H1 (cell line): Measurements from ENCODE around the gene MOV10L1. TPM values are rescaled to one million over a fixed set of nuclear protein-coding genes. Genes with fewer than 3 reads are reported as not detected.

Experiments
- CTCF ChIA-PET: fragments of 300-600 bp; sonication (Branson Sonifier 250); formaldehyde crosslinking; loops from one replicate; lab custom pipeline; 2021; ENCODE audit not compliant: partially characterized antibody; lab: Charles Lee
- POLR2A ChIA-PET: fragments of 300-600 bp; sonication (Branson Sonifier 250); formaldehyde crosslinking; loops from one replicate; lab custom pipeline; 2021; ENCODE audit warnings: inconsistent platforms; ENCODE audit not compliant: partially characterized antibody; lab: Charles Lee
- DNase-seq, 2 experiments: peaks; one replicate each; pipeline versions ENCODE4 v3.0.0 to v3.0.0-alpha.2; 2010 to 2022; ENCODE audit warnings: low spot score in 2 of 2, low read depth in 1 of 2, mixed read lengths in 1 of 2
- FAIRE-seq: peaks from 2 replicates; lab custom pipeline; 2011; peaks lifted over from hg19 to GRCh38; lab: Jason Lieb, UNC
- H2AFZ ChIP-seq: 2 replicates; pipeline ENCODE4 v1.8.1; 2012; ENCODE audit warnings: low read length, inconsistent platforms
- H2AK5ac ChIP-seq: 2 replicates; pipeline ENCODE4 v1.6.1; 2013; ENCODE audit warnings: low read depth, low read length
- H2BK120ac ChIP-seq: replicated peaks from 2 replicates; pipeline ENCODE3; 2013; ENCODE audit warnings: low read depth, low read length, inconsistent platforms
- H2BK12ac ChIP-seq: 2 replicates; pipeline ENCODE4 v1.6.1; 2013; ENCODE audit warnings: low read depth, low read length
- H2BK15ac ChIP-seq: 2 replicates; pipeline ENCODE4 v1.6.1; 2013; ENCODE audit warnings: low read length
- H2BK20ac ChIP-seq: 2 replicates; pipeline ENCODE4 v1.6.1; 2013; ENCODE audit warnings: low read length
- H2BK5ac ChIP-seq: 2 replicates; pipeline ENCODE4 v1.6.1; 2013; ENCODE audit warnings: low read depth, low read length
- H3K14ac ChIP-seq: 2 replicates; pipeline ENCODE4 v1.6.1; 2013; ENCODE audit warnings: inconsistent platforms; ENCODE audit not compliant: insufficient read length
- H3K18ac ChIP-seq: 2 replicates; pipeline ENCODE4 v1.6.1; 2013; ENCODE audit warnings: low read length; ENCODE audit errors: extremely low read depth
- H3K23ac ChIP-seq: 2 replicates; pipeline ENCODE4 v1.6.1; 2013; ENCODE audit warnings: inconsistent platforms; ENCODE audit not compliant: insufficient read length
- H3K23me2 ChIP-seq: 2 replicates; pipeline ENCODE4 v1.6.1; 2013; ENCODE audit warnings: low read depth, low read length
- H3K27ac ChIP-seq: 2 replicates; pipeline ENCODE4 v1.6.1; 2011; ENCODE audit warnings: low read depth, low read length, inconsistent platforms
- H3K27me3 ChIP-seq, 4 experiments: replicated peaks in 1 of 4; 1 replicate in 1 of 4; 2 replicates in 3 of 4; pipeline versions ENCODE4 v1.6.1 to v1.8.1; 2011 to 2013; ENCODE audit warnings: low read length in 3 of 4, mild to moderate bottlenecking in 3 of 4, inconsistent platforms in 2 of 4, mixed read lengths in 2 of 4, moderate library complexity in 1 of 4; ENCODE audit not compliant: control insufficient read depth in 3 of 4, insufficient read depth in 3 of 4; ENCODE audit errors: extremely low read depth in 1 of 4
- H3K36me3 ChIP-seq, 4 experiments: 2 replicates each; pipeline versions ENCODE4 v1.6.1 to v1.8.1; 2011 to 2013; ENCODE audit warnings: mild to moderate bottlenecking in 4 of 4, low read length in 3 of 4, moderate library complexity in 2 of 4, control low read depth in 1 of 4, inconsistent platforms in 1 of 4; ENCODE audit not compliant: insufficient read depth in 4 of 4, control insufficient read depth in 2 of 4
- H3K4ac ChIP-seq: replicated peaks from 2 replicates; pipeline ENCODE3; 2013; ENCODE audit warnings: low read length, low read depth, mixed read lengths, inconsistent platforms; ENCODE audit not compliant: insufficient read length
- H3K4me1 ChIP-seq, 4 experiments: replicated peaks in 1 of 4; 1 replicate in 1 of 4; 2 replicates in 3 of 4; pipeline versions ENCODE4 v1.6.1 to v1.8.1; 2011 to 2013; ENCODE audit warnings: low read length in 3 of 4, inconsistent platforms in 2 of 4, mixed read lengths in 1 of 4; ENCODE audit not compliant: insufficient read depth in 4 of 4, control insufficient read depth in 3 of 4
- H3K4me2 ChIP-seq, 2 experiments: 2 replicates each; pipeline versions ENCODE4 v1.6.1 to v1.8.1; 2011 to 2013; ENCODE audit warnings: low read depth in 2 of 2, low read length in 2 of 2, control low read depth in 1 of 2, inconsistent platforms in 1 of 2, mild to moderate bottlenecking in 1 of 2; ENCODE audit not compliant: insufficient read depth in 1 of 2
- H3K4me3 ChIP-seq, 4 experiments: fragments of 200-600, 300-600 bp in 1 of 4; sonication (generic), shearing (Covaris generic), sonication (Bioruptor Twin) in 1 of 4; 2 replicates each; pipeline versions ENCODE4 v1.5.1 to v1.8.1; 2011 to 2016; ENCODE audit warnings: low read length in 4 of 4, low read depth in 3 of 4, control low read depth in 2 of 4, inconsistent platforms in 2 of 4, mild to moderate bottlenecking in 2 of 4, mixed read lengths in 1 of 4, moderate library complexity in 1 of 4; ENCODE audit not compliant: insufficient read depth in 2 of 4; ENCODE audit errors: extremely low read depth in 1 of 4
- H3K56ac ChIP-seq: replicated peaks from 2 replicates; pipeline ENCODE3; 2013; ENCODE audit warnings: low read depth, mild to moderate bottlenecking, mixed read lengths, low read length, inconsistent platforms; ENCODE audit not compliant: insufficient read length
- H3K79me1 ChIP-seq: 2 replicates; pipeline ENCODE4 v1.6.1; 2013; ENCODE audit warnings: low read depth, low read length, control low read depth
- H3K79me2 ChIP-seq, 2 experiments: 2 replicates each; pipeline versions ENCODE4 v1.6.1 to v1.8.1; 2012 to 2013; ENCODE audit warnings: low read length in 2 of 2, mild to moderate bottlenecking in 2 of 2, inconsistent platforms in 1 of 2; ENCODE audit not compliant: insufficient read depth in 2 of 2, control insufficient read depth in 1 of 2
- H3K9ac ChIP-seq, 4 experiments: replicated peaks in 1 of 4; 1 replicate in 1 of 4; 2 replicates in 3 of 4; pipeline versions ENCODE4 v1.6.1 to v1.8.1; 2011 to 2013; ENCODE audit warnings: low read depth in 3 of 4, low read length in 3 of 4, control low read depth in 2 of 4, mild to moderate bottlenecking in 2 of 4, moderate library complexity in 2 of 4, inconsistent platforms in 1 of 4; ENCODE audit errors: extremely low read depth in 1 of 4
- H3K9me3 ChIP-seq, 2 experiments: 2 replicates each; pipeline versions ENCODE4 v1.6.1 to v1.8.1; 2012 to 2013; ENCODE audit warnings: mild to moderate bottlenecking in 2 of 2, moderate library complexity in 2 of 2, control low read depth in 1 of 2, inconsistent platforms in 1 of 2, low read depth in 1 of 2, low read length in 1 of 2, mixed read lengths in 1 of 2; ENCODE audit not compliant: insufficient read depth in 2 of 2
- H4K20me1 ChIP-seq, 2 experiments: replicated peaks in 1 of 2; 2 replicates each; pipeline versions ENCODE3 to v1.8.1; 2011 to 2013; ENCODE audit warnings: inconsistent platforms in 2 of 2, low read length in 2 of 2, mild to moderate bottlenecking in 1 of 2; ENCODE audit not compliant: insufficient read depth in 2 of 2, control insufficient read depth in 1 of 2
- H4K5ac ChIP-seq: 2 replicates; pipeline ENCODE4 v1.6.1; 2013; ENCODE audit warnings: low read length, low read depth, mixed read lengths, inconsistent platforms; ENCODE audit not compliant: insufficient read length
- H4K8ac ChIP-seq: 2 replicates; pipeline ENCODE4 v1.8.0; 2013; ENCODE audit warnings: mild to moderate bottlenecking, moderate library complexity, low read length, inconsistent platforms; ENCODE audit not compliant: insufficient read depth; ENCODE audit errors: extremely low read depth
- H4K91ac ChIP-seq: replicated peaks from 2 replicates; pipeline ENCODE3; 2013; ENCODE audit warnings: low read length, mixed read lengths, inconsistent platforms; ENCODE audit not compliant: insufficient read length
- CEBPB ChIP-seq: IDR thresholded peaks from 2 replicates; pipeline ENCODE4 v1.6.1; 2012; ENCODE audit warnings: low read depth, low read length
- E2F6 ChIP-seq: IDR thresholded peaks from 2 replicates; pipeline ENCODE4 v1.6.1; 2012; ENCODE audit warnings: inconsistent platforms
- GTF2F1 ChIP-seq: IDR thresholded peaks from 2 replicates; pipeline ENCODE4 v1.6.1; 2012; ENCODE audit warnings: low read depth, low read length, improper control_type of control experiment, borderline replicate concordance
- POLR2AphosphoS5 ChIP-seq: IDR thresholded peaks from 2 replicates; pipeline ENCODE4 v1.6.1; 2011; ENCODE audit warnings: low read depth, low read length
- RXRA ChIP-seq: IDR thresholded peaks from 2 replicates; pipeline ENCODE4 v1.6.1; 2011; ENCODE audit warnings: low read depth, mild to moderate bottlenecking, low read length, moderate library complexity; ENCODE audit not compliant: insufficient read depth
- SIRT6 ChIP-seq: IDR thresholded peaks from one replicate; pipeline ENCODE4 v1.7.1; 2012; ENCODE audit warnings: low read length, inconsistent platforms
- ZNF274 ChIP-seq: IDR thresholded peaks from 2 replicates; pipeline ENCODE4 v1.7.0; 2012; ENCODE audit warnings: low read length, borderline replicate concordance; ENCODE audit errors: extremely low read depth
- WGBS, 2 experiments: shearing (Covaris generic) in 1 of 2; methylation state at CpG; one replicate each; pipeline versions ENCODE4 v1.1.6 to v1.1.7; 2013 to 2015; ENCODE audit warnings: low lambda C conversion rate in 2 of 2, mixed read lengths in 2 of 2, inconsistent platforms in 1 of 2, low coverage in 1 of 2, missing lambda C conversion rate in 1 of 2; ENCODE audit not compliant: insufficient replicate concordance in 2 of 2, insufficient coverage in 1 of 2, insufficient read length in 1 of 2; ENCODE audit errors: extremely low coverage in 1 of 2, missing lambda C conversion rate in 1 of 2; 5-methylcytosine and 5-hydroxymethylcytosine counted together
- polyA plus RNA-seq, 7 experiments: library from polyadenylated mRNA; depleted of rRNA in 3 of 7; stranded (reverse) in 5 of 7; unstranded in 2 of 7; fragments of >200 nt in 5 of 7; fragments of 200-250 nt in 2 of 7; gene quantifications; 1 replicate in 5 of 7; 2 replicates in 1 of 7; 4 replicates in 1 of 7; pipeline versions ENCODE4 v1.2.1 to v1.2.3, GENCODE V29; 2011 to 2013; ENCODE audit warnings: missing spikeins in 2 of 7, mixed read lengths in 2 of 7
- total RNA-seq: library from RNA; stranded (reverse); fragmentation: NEBNext Ultra II Directional; extraction: Animal tissue kit (Norgen Biotek cat#: 25700); gene quantifications from 2 replicates; pipeline ENCODE4 v1.2.1, GENCODE V29; 2021

The MOV10L1 gene
- total and polyA plus RNA-seq, 2 of the 8 experiments (the other 6 are each of a cell fraction or from before 2014, with no cell fraction given), result 0.32 TPM; not detected in 1

GRCh38 chr22:50197856-50198623, 108.2 kb downstream of the MOV10L1 start:
- H3K9me3 ChIP-seq, result no peaks in the 10 kb centered on the region
- H4K8ac ChIP-seq, result no peak overlapping the region; the same call in 1 of the 2 replicates
- H4K91ac ChIP-seq, result peak overlapping the region; percentile 74
- POLR2A ChIA-PET, result interaction anchor here (0.7 to 1.5 kb wide), 2 partner anchors 11 kb away, joined by 3 to 4 read pairs; no protein-coding TSS in a partner anchor
- H3K4ac ChIP-seq, result no peak overlapping the region
- no peaks in the 10 kb centered on the region for H3K27me3 ChIP-seq
- peaks cover 13% of the 10 kb centered on the region; the same call in 1 of the 2 replicates for H3K23me2 ChIP-seq
- H2BK20ac ChIP-seq, result no peak overlapping the region
- H3K36me3 ChIP-seq, result peaks cover 6 to 37% (median 10%) of the 10 kb centered on the region in 4 experiments; a peak in 5 of 8 replicates
- no peak overlapping the region for H3K9ac ChIP-seq
- peaks cover 0 to 7% (median 5%) of the 10 kb centered on the region in 4 experiments; a peak in 6 of 7 replicates for H3K4me1 ChIP-seq
- no peaks in the 10 kb centered on the region; the same call in none of the 2 replicates for H3K79me1 ChIP-seq
- H3K79me2 ChIP-seq, result peaks cover 0 to 11% of the 10 kb centered on the region in 2 experiments; a peak in 1 of 4 replicates
- DNase-seq (no peak), FAIRE-seq (no peak)
- no peak overlapping the region for H3K4me3 ChIP-seq
- H4K5ac ChIP-seq, result no peak overlapping the region
- H4K20me1 ChIP-seq, result peaks cover 0 to 17% of the 10 kb centered on the region in 2 experiments
- H2BK120ac ChIP-seq, result no peak overlapping the region
- H2AK5ac ChIP-seq, result no peak overlapping the region
- H3K56ac ChIP-seq, result no peak overlapping the region
- H3K27ac ChIP-seq, result no peak overlapping the region
- no peak overlapping the region for H2AFZ ChIP-seq
- no peak overlapping the region for H3K18ac ChIP-seq
- no peak overlapping the region for H2BK15ac ChIP-seq
- no peak overlapping the region for H3K14ac ChIP-seq
- TF ChIP-seq ZNF274 (no peak), GTF2F1 (no peak), SIRT6 (no peak), CEBPB (no peak), E2F6 (no peak), RXRA (no peak), POLR2AphosphoS5 (no peak)
- no peak overlapping the region; the same call in 1 of the 2 replicates for H2BK5ac ChIP-seq
- H3K4me2 ChIP-seq, result no peak overlapping the region
- CTCF ChIA-PET, result no interaction called here
- H2BK12ac ChIP-seq, result no peak overlapping the region
- 94% methylated on average over 33 of the region's 61 CpGs; no CpG with 5 or more reads in 1 of the 2 experiments for WGBS, 2 experiments
- no peak overlapping the region for H3K23ac ChIP-seq
